NCI-H446 treated with DMSO at 0.1 percent for 48 hours (cell line): Measurements from ENCODE around the gene AP2A2.

Experiments used
- DNase-seq: peaks from one replicate; lab custom pipeline; 2025; lab: John Stamatoyannopoulos, UW

AP2A2 gene

GRCh38 chr11:1030086-1030485 lies 104.4 kb downstream of the AP2A2 start:
- no peak for DNase-seq

GRCh38 chr11:1030556-1030955 lies 104.9 kb downstream of the AP2A2 start:
- no peak for DNase-seq

GRCh38 chr11:1031121-1031899 lies 105.6 kb downstream of the AP2A2 start:
- no peak for DNase-seq

GRCh38 chr11:1032310-1032891 lies 106.7 kb downstream of the AP2A2 start:
- no peak for DNase-seq

GRCh38 chr11:1033016-1033798 lies 107.5 kb downstream of the AP2A2 start:
- no peak for DNase-seq

- no peak for DNase-seq
Observed at GRCh38 chr11:1034001-1034400, 108.3 kb downstream of the AP2A2 start.

- no peak for DNase-seq
Observed at GRCh38 chr11:1034456-1035295, 109.0 kb downstream of the AP2A2 start.

GRCh38 chr11:1035577-1036283 lies 110.1 kb downstream of the AP2A2 start:
- DNase-seq, result no peak

GRCh38 chr11:1036303-1036923 lies 110.7 kb downstream of the AP2A2 start, which contains the start of gene MUC6:
Gene MUC6, minus strand, starts transcription at chr11:1036718. Its CDS starts 63 bp downstream, at chr11:1036655.
- DNase-seq, result no peak

- no peak for DNase-seq
Observed at GRCh38 chr11:1036931-1037330, 111.3 kb downstream of the AP2A2 start.

GRCh38 chr11:1037506-1038055 lies 111.9 kb downstream of the AP2A2 start:
- DNase-seq, result no peak

- no peak for DNase-seq
Observed at GRCh38 chr11:1038361-1038760, 112.7 kb downstream of the AP2A2 start.

- DNase-seq, result no peak
Observed at GRCh38 chr11:1038921-1039320, 113.3 kb downstream of the AP2A2 start.

- DNase-seq, result no peak
Observed at GRCh38 chr11:1039481-1040427, 114.1 kb downstream of the AP2A2 start.

- DNase-seq, result no peak
Observed at GRCh38 chr11:1040428-1041148, 114.9 kb downstream of the AP2A2 start.

- DNase-seq, result no peak
Observed at GRCh38 chr11:1041149-1041467, 115.4 kb downstream of the AP2A2 start.

- no peak for DNase-seq
Observed at GRCh38 chr11:1041471-1041870, 115.8 kb downstream of the AP2A2 start.

GRCh38 chr11:1041936-1042608 lies 116.4 kb downstream of the AP2A2 start:
- DNase-seq, result no peak
